ENCODE data around the gene BTBD3.

Gene BTBD3

DNA sequence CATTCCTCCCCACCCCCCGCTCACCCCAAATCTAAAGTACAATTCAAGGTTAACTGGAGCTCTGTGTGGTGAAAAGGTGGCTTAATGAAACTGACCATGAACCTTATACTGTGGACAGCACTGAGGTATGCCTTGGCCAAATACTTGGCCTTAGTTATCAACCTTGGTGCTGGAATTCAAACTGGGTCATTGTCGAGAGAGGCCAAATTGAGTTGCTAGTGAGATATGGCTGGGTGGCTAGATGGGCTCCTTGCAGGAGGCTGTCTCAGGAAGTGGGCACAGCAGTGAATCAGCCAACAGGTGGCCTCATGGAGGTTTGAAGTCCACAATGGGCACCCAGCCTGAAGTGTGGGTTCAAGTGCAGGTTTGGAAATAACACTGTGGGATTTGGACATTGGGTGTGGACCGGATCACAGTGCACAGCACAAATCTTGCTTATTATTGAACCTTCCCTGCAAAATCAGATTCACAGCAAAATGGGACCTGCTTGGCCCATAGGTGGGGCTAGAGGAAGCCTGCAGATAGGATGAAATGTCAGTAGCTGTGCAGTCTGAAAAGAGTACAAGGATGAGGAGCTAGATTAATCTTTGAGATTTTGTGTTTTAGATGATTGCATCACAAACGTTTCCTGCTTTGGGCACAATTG is 5.6 kb upstream of the BTBD3 start:
- DNase-seq (ENCODE audit: low read depth, low spot score) = peak; percentile 34
- H3K4me3 ChIP-seq (ENCODE audit: low read length) = no peak overlapping the region

DNA sequence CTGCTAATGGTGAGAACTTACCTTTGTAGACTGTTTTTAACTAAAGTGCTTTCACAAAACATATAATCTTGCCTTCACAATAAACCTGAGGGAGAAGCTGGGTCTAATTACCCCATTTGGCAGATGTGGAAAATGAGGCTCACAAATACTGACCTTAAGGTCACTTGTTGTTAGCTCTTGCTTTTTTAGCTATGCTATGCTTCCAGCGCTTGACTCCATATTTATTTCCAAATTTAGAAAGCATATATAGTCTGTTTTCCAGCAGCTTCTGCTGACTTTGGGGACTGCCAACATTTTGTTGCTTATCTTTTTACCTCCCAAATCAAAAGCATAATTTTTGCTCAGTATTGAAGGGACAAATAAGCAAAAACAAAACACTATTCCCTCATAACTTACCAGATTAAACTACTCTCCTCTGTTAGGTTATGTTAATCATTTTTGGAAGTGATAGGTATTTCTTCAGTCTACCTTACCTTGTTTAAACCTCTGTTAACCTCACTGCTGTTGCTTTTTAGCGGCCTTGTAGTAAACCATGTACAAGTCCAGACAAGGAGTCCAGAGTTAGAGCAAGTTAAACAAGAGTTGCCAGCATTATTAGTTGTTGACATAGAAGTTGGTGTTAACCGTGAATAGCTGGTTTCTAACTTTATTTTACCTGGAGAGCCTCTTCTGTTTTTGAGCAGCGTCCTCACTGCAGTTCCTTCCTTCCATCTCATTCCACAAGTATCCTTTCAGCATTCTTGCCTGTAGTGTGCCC is 4.9 kb upstream of the BTBD3 start:
- no peak for DNase-seq (ENCODE audit: low read depth, low spot score)
- H3K4me3 ChIP-seq (ENCODE audit: low read length) = no peak overlapping the region

DNA sequence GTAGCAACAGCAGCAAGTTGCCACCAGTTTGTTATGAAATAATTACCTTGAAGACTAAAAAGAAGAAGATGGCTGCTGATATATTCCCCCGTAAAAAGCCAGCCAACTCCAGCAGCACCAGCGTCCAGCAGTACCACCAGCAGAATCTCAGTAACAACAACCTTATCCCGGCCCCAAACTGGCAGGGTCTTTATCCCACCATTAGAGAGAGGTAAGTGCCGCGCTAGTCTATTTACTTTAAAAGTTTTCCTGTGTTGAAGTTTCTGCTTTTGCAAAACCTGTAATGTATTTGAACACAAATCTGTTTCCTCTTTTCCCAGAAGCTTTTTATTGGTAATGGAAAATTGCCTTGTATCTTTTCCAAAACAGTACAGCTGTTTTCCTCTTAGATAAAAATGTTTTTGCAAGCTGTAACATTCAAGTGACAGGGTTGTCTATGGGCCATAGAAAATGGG is 725 bp downstream of the BTBD3 start:
- DNase-seq (ENCODE audit: low read depth, low spot score) = no peak
- H3K4me3 ChIP-seq (ENCODE audit: low read length) = no peak overlapping the region

- DNase-seq (ENCODE audit: low read depth, low spot score) = no peak
- H3K4me3 ChIP-seq (ENCODE audit: low read length) = no peak overlapping the region
Measured at GRCh38 chr20:11918981-11919380, 1.3 kb downstream of the BTBD3 start.

DNA sequence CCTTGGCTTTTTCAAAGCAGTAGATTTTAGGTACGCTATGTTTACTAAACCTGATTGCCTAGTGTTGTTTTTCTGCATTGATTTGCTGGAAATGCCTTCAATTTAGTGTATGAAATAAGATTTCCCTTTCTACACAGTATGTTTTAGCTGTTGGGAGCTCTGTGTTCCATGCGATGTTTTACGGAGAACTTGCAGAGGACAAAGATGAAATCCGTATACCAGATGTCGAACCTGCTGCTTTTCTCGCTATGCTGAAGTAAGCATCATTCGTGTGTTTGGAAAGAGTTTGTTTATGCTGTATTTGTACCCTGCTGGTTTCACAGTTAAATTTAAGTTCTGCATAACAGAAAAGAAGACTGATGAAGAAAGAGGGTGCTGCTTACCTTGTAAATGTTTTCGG is 1.9 kb downstream of the BTBD3 start:
- H3K4me3 ChIP-seq (ENCODE audit: low read length) = no peak overlapping the region
- DNase-seq (ENCODE audit: low read depth, low spot score) = no peak

DNA sequence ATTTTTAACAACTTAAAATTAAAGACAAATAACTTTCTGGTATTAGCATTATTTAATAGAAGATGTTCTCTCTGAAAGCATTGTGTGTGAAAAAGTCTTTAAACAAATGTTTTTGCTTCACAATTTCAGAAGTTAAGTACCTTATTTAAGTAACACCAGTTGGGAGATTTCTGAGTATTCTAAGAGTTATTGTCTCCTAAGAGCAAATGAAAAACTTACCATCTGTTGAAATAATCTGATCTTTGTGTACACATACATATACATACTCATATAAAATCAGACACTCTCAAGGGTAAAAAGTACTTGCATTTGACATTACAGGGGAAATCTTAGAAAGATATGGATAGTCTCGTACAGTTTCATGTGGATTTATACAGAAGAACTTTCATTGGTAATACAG is 2.4 kb downstream of the BTBD3 start:
- no peak overlapping the region for H3K4me3 ChIP-seq (ENCODE audit: low read length)
- DNase-seq (ENCODE audit: low read depth, low spot score) = no peak

GRCh38 chr20:11921321-11921720 is 3.6 kb downstream of the BTBD3 start:
- no peak for DNase-seq (ENCODE audit: low read depth, low spot score)
- no peak overlapping the region for H3K4me3 ChIP-seq (ENCODE audit: low read length)

DNA sequence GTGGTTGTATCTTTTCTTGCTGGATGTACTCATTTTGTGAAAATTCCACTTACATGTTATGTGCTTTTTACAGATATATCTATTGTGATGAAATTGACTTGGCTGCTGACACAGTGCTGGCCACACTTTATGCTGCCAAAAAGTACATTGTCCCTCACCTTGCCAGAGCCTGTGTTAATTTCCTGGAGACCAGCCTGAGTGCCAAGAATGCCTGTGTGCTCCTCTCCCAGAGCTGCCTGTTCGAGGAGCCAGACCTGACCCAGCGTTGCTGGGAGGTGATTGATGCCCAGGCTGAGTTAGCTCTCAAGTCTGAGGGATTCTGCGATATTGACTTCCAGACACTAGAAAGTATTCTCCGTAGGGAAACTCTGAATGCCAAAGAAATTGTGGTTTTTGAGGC is 4.9 kb downstream of the BTBD3 start:
- no peak for DNase-seq (ENCODE audit: low read depth, low spot score)
- no peak overlapping the region for H3K4me3 ChIP-seq (ENCODE audit: low read length)

- DNase-seq (ENCODE audit: low read depth, low spot score) = no peak
- H3K4me3 ChIP-seq (ENCODE audit: low read length) = no peak overlapping the region
Measured at GRCh38 chr20:11924923-11925322, 7.2 kb downstream of the BTBD3 start.

GRCh38 chr20:11926292-11926998 is 8.8 kb downstream of the BTBD3 start:
- DNase-seq (ENCODE audit: low read depth, low spot score) = no peak
- H3K4me3 ChIP-seq (ENCODE audit: low read length) = no peak overlapping the region

DNA sequence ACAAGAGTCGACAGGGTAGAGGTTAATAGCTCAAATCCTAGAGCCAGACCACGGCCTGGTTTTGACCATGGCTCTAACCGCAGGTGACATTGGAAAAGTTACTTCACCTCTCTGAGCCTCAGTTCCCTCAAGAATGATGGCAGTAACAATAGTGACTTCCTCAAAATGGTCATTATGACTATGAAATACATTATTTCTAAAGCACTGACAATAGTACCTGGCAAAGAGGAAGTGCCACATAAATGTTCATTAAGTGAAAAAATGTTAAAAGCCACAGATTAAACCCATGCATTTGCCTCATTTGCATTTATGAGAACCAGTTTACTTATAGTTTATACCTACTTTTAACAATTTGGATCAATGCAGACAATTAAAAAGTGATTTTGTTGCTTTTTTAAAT is 12.3 kb downstream of the BTBD3 start:
- no peak overlapping the region for H3K4me3 ChIP-seq (ENCODE audit: low read length)
- DNase-seq (ENCODE audit: low read depth, low spot score) = no peak

DNA sequence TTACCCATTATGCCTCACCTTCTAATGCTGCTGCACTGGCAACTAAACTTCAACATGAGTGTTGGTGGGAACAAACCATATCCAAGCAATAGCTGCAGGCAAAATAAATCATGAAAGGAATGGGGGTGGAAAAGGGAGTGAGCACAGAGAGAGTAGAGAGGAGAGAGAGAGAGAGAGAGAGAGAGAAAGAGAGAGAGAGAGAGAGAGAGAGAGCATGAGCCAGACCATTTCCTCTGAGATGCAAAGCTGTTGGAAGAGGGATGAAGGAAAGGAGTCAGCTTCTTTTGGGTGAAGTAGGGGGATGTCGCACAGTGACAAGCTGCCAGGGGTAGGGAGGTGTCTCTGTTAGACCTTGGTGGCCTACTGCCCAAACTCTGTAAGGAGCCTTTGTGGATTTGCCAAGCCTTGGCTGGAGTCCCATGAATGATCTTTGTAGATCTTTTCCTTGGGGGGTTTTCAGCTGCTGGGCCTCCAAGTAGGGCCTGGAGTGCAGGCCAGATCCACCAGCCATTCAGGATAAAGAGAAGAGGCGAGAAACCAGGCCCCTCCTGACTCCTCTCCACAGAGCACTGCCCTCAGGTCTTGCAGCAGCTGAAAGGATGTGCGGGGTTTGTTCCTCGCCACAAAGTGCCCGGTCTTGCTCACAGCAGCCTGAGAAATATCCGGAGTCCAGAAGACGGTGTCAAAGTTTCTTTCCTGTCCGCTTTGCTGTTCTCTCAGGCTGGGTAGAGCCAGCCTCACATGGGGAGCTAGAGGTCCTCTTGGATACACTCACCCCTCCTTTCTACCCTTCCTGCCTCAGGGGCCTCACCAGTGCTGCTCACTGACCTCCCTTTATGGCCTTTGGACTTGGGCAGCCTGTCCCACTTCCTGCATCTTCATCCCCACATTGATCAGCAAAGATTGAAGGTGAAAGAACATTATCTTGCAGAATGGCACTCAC is 17.8 kb downstream of the BTBD3 start:
- H3K4me3 ChIP-seq (ENCODE audit: low read length) = no peak overlapping the region
- no peak for DNase-seq (ENCODE audit: low read depth, low spot score)

DNA sequence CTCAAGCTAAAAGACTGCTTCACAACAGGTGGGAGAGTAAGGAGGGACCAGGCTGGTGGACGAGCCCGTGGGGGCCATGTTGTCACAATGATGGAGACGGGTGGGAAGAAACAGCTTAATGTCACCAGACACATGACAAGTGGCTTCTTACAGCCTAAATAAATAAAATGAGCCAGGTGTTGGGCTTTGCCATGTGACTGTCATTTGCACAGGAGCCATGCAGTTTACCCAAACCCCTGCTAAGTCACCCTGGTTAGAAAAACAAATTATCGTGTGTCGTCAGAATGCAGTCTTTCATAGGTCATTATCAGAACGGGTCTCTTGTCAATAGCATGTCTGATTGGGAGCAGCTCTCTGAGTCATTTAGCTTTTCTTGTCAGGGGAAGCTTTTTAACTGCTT is 18.5 kb downstream of the BTBD3 start:
- no peak overlapping the region for H3K4me3 ChIP-seq (ENCODE audit: low read length)
- no peak for DNase-seq (ENCODE audit: low read depth, low spot score)

DNA sequence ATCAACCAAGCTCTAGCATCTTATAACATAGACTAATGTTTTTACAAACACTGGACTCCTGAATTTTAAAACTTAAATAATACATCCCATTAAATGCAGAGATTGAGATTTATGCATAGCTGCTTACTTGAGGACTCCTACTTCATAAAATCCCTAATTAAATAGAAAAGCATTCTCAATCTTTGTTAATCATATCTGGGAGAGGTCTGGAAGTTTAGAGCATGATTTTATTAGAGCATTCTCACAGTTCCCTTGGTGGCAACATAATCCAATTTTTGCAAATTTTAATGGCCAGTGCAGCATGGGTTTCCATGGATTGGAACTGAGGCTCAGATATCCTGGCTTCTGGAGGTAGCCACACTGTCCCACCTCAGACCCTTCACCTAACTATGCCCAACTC is 19.5 kb downstream of the BTBD3 start:
- no peak overlapping the region for H3K4me3 ChIP-seq (ENCODE audit: low read length)
- DNase-seq (ENCODE audit: low read depth, low spot score) = no peak

DNA sequence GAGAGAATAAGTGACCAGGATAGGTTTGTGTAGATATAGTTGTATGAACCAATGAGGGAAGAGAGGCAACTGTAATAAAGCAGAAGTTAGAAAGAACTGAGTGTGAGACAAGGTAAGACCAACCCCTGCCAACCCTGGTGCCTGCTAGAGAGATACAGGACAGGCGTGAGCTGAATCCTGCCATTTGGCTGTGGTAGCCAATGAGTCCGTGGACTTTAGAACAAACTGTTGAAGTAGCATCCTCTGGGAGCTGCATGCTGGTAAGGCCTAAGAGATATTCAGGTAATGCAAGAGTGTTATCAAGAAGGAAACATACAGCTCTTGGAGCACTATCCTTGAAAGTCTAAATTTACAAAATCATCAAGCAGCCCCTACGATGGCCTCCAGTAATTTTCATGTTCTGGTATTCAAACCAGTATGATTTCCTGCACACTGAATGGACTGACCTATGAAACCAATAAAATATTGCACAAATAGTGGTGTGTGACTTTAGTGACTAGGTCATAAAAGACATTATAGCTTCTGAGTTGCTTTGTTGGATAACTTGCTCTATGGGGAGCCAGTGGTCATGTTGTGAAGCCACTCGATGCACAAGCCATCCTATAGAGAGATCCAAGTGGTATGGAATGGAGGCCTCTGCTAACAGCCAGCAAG is 24.0 kb downstream of the BTBD3 start:
- H3K4me3 ChIP-seq (ENCODE audit: low read length) = no peak overlapping the region
- DNase-seq (ENCODE audit: low read depth, low spot score) = no peak

DNA sequence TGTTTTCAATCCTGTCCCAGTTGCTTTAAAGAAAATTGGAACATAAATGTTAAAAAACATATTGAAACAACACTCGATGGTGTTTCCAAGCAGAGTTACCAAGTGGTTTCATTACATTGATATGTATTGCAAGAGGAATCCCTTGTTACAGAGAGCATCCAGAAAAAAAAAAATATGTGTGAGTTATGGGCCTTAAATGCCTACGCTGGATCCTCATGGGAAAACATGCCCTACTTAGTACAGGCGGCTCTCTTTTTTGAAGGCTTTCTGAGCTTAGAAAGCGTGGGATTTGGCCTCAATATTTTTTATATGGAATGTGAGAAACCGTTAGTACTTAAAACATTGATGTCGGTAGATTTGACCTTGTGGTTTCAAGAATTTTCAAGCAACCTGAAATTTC is 26.1 kb downstream of the BTBD3 start:
- DNase-seq (ENCODE audit: low read depth, low spot score) = no peak
- no peak overlapping the region for H3K4me3 ChIP-seq (ENCODE audit: low read length)

DNA sequence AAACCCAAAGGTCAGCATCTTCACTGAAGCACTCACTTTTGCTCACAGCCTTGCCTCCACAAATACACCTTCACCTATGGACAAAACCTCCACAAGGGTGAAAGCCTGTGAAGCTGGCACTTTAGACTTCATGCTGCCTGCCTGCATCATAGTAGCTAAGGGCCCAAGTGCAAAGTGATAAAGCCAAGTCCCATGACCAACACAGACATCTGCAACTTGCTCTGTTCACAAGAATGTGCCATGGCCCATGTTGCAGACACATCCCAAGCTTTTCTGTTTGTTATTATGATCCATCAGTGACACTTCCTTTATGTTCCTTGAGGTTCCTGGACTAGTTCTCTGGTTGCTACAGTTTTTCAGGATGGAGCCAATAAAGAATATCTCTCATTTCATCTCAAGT is 31.1 kb downstream of the BTBD3 start:
- DNase-seq (ENCODE audit: low read depth, low spot score) = no peak
- H3K4me3 ChIP-seq (ENCODE audit: low read length) = no peak overlapping the region

GRCh38 chr20:11949711-11950110 is 32.0 kb downstream of the BTBD3 start:
- no peak overlapping the region for H3K4me3 ChIP-seq (ENCODE audit: low read length)
- DNase-seq (ENCODE audit: low read depth, low spot score) = no peak

DNA sequence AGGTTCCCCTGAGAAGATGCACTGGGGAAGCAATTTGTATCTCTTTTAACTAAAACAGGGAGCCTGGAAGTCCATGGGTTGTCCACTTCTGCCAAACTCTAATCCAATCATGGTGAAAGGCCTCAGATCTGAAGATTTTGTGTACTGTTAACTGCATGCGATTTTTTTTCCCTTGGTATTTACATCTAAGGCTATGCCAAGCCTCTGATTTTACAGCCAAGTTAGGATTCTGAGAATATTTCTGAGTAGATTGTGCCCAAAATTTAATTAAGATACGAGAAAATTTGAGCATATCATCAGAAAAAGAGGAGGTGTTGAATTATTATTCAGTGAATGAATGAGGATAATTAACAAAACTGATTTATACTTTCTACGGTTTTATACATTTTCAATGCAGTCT is 34.0 kb downstream of the BTBD3 start:
- DNase-seq (ENCODE audit: low read depth, low spot score) = no peak

More for the DNA sequence above, 34.0 kb downstream of the BTBD3 start:
- H3K4me3 ChIP-seq (ENCODE audit: low read length) = no peak overlapping the region

All from Jurkat, Clone E6-1 (cell line).